GM12872 (cell line): Measurements from ENCODE around the gene C1orf174.

Experiments used
- CTCF ChIP-seq: IDR thresholded peaks from 3 replicates; pipeline ENCODE4 v1.5.1; 2011; ENCODE audit warnings: low read depth, mild to moderate bottlenecking, low read length, moderate library complexity; ENCODE audit not compliant: insufficient read depth

The C1orf174 gene

GRCh38 chr1:3842912-3843311, 57.2 kb downstream of the C1orf174 start:
- TF ChIP-seq CTCF, result no peak

GRCh38 chr1:3841491-3841890, 58.6 kb downstream of the C1orf174 start:
- TF ChIP-seq CTCF, result no peak
